IMR-90 (cell line): ENCODE results near the gene STAT5B.

Experiments
- CTCF ChIP-seq: conservative IDR thresholded peaks from 2 replicates; pipeline ENCODE4 v1.5.1; 2012; ENCODE audit warnings: mild to moderate bottlenecking, low read depth, low read length, improper control_type of control experiment
- POLR2A ChIP-seq: IDR thresholded peaks from 2 replicates; pipeline ENCODE4 v1.6.1; 2012; ENCODE audit warnings: mild to moderate bottlenecking, low read depth, low read length
- RFX5 ChIP-seq: IDR thresholded peaks from 2 replicates; pipeline ENCODE4 v1.8.0; 2012; ENCODE audit warnings: low read depth, mild to moderate bottlenecking, low read length, moderate library complexity
- SMC3 ChIP-seq: fragments of 150-350 bp; IDR thresholded peaks from 2 replicates; pipeline ENCODE4 v1.6.1; 2016; ENCODE audit warnings: low read depth, mild to moderate bottlenecking, antibody characterized with exemption, low read length, moderate library complexity
- TF ChIP-seq, protein P1 (sequence below): fragments of 150-350 bp; IDR thresholded peaks from 2 replicates; pipeline ENCODE4 v1.6.1; 2016; ENCODE audit warnings: low read depth, mild to moderate bottlenecking, low read length, moderate library complexity, borderline replicate concordance

GRCh38 chr17:42270170-42270535 is 6.0 kb downstream of the STAT5B start:
- no peak for TF ChIP-seq CTCF
- TF ChIP-seq, protein P1, sequence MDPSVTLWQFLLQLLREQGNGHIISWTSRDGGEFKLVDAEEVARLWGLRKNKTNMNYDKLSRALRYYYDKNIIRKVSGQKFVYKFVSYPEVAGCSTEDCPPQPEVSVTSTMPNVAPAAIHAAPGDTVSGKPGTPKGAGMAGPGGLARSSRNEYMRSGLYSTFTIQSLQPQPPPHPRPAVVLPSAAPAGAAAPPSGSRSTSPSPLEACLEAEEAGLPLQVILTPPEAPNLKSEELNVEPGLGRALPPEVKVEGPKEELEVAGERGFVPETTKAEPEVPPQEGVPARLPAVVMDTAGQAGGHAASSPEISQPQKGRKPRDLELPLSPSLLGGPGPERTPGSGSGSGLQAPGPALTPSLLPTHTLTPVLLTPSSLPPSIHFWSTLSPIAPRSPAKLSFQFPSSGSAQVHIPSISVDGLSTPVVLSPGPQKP, result no peak
- no peak for TF ChIP-seq POLR2A
- no peak for TF ChIP-seq SMC3
- TF ChIP-seq RFX5, result no peak
